NCI-H2171 (cell line): ENCODE results near the gene TEX11.
"Not testable (repeated sequence)": the region's sequence is repeated elsewhere in the genome, so short reads cannot be mapped to it uniquely, and the experiment has no call there.

Experiments
- DNase-seq: peaks from one replicate; lab custom pipeline; 2025; lab: John Stamatoyannopoulos, UW

TEX11 gene

DNA sequence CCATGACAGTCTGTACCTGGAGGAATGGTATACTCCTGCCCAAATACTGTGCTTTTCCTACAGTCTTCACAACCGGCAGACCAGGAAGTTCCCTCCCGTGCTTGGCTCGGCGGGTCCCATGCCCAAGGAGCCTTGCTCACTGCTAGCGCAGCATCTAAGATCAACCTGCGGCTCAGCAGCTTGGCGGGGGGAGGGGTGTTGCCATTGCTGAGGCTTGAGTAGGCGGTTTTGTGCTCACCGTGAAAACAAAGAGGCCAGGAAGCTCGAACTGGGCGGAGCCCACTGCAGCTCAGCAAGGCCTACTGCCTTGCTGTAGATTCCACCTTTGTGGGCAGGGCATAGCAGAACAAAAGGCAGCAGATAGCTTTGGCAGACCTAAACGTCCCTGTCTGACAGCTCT is 152.7 kb downstream of the TEX11 start:
- DNase-seq, result no peak

DNA sequence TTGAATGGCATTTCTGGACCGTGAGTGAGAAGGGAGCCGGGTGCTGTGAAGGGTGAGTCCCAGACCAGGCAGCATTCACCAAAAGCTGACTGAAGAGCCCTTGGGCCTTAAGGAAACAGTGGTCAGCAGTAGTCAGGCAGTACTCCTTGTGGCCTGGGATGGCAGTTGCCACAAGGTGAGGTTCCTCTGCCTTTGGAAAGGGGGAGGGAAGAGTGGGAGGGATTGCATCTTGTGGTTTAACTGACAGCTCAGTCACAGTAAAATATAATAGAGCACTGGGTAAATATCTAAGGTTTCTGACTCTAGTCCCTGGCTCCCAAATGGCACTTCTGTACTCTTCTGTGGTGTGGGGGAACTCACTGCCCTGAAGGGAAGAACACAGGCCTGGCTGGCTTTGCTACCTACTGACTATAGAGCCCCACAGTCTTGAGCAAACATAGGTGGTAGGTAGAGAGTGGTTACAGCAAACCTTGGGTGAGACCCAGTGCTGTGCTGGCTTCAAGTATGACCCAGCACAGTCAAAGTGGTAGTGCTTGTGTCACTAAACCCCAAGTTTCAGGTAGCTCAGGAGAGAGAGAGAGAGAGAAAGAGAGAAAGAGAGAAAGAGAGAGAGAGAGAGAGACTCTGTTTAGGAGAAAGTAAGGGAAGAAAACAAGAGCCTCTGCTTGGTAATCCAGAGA is 154.2 kb downstream of the TEX11 start:
- no peak for DNase-seq

DNA sequence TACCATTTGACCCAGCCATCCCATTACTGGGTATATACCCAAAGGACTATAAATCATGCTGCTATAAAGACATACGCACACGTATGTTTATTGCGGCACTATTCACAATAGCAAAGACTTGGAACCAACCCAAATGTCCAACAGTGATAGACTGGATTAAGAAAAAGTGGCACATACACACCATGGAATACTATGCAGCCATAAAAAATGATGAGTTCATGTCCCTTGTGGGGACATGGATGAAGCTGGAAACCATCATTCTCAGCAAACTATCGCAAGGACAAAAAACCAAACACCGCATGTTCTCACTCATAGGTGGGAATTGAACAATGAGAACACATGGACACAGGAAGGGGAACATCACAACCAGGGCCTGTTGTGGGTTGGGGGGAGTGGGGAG is 174.7 kb downstream of the TEX11 start:
- DNase-seq, result not testable (repeated sequence)

DNA sequence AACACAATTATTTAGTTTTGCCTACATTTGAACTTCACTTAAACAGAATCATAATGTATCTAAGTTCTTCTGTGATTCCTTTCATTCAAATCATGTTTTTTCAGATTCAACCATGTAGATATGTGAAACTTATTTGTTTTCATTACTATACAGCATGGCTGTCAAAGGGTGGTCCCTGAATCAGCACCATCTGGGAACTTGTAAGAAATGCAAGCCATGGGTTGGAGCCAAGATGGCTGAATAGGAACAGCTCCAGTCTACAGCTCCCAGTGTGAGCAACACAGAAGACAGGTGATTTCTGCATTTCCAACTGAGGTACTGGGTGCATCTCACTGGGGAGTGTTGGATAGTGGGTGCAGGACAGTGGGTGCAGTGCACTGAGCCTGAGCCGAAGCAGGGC is 180.6 kb downstream of the TEX11 start:
- peak; percentile 0 for DNase-seq

DNA sequence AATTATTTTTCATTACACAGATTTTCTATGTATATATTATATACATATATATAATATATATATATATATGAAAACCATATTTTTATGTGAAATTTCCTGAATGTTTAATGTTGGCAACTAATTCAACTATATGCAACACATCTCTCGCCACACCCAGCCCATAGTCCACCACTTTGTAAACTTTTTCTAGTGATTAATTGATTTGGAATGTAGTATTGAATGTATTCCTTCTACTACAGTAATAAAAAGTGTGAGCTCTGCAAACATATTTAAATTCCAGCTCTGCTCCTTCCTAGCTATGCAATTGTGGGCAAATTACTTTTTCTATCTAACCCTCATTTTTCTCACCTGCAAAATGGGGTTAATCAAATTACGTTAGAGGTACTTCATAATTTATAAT is 187.8 kb downstream of the TEX11 start:
- DNase-seq, result no peak

DNA sequence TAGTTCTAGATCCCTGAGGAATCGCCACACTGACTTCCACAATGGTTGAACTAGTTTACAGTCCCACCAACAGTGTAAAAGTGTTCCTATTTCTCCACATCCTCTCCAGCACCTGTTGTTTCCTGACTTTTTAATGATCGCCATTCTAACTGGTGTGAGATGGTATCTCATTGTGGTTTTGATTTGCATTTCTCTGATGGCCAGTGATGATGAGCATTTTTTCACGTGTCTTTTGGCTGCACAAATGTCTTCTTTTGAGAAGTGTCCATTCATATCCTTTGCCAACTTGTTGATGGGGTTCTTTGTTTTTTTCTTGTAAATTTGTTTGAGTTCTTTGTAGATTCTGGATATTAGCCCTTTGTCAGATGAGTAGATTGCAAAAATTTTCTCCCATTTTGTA is 197.2 kb downstream of the TEX11 start:
- DNase-seq, result not testable (repeated sequence)

DNA sequence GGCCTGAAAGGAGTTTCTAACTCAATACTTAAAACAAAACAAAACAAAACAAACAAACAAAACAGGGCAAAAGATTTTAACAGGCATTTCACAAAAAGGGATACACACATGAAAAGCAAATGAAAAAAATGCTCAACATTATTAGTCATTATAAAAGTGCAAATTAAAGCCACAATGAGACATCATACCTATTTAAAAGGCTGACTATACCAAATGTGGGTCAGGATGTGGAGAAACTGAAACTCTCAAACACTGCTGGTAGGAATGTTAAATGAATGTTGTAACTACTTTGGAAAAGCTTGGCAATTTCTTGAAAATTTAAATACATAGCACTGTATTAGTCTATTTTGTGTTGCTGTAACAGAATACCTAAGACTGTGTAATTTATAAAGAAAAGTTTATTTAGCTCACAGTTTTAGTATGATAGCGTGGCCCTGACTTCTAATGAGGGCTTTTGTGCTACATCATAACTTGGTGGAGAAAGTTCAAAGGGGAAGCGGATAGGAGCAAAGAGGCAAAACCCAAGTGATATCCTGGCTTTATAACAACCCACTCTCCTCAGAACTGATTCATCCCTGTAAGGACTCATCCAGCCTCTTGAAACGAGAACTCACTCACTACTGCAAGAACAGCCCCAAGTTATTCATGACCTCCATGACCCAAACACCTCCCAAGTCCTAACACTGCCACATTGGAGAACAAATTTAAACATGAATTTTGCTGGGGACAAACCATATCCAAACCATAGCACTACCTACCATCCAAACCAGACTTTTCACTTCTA is 214.0 kb downstream of the TEX11 start:
- DNase-seq, result no peak

DNA sequence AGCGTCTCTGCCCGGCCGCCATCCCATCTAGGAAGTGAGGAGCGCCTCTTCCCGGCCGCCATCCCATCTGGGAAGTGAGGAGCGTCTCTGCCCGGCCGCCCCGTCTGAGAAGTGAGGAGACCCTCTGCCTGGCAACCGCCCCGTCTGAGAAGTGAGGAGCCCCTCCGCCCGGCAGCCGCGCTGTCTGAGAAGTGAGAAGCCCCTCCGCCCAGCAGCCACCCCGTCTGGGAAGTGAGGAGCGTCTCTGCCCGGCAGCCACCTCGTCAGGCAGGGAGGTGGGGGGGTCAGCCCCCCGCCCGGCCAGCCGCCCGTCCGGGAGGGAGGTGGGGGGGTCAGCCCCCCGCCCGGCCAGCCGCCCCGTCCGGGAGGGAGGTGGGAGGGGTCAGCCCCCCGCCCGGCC is 229.1 kb downstream of the TEX11 start:
- not testable (repeated sequence) for DNase-seq

DNA sequence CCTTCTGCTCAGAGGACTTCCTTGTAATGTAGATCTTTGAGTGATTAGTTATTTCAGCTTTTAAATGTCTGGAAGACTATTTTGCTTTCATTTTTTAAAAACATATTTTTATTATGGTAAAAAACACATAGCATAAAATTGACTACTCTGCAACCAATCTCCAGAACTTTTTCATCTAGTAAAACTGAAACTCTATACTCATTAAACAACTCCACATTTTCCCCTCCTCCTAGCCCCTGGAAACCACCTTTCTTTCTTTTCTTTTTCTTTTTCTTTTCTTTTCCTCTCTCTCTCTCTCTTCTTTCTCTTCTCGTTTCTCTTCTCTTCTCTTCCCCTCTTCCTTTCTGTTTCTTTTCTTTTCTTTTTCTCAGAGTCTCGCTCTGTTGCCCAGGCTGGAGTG is 233.2 kb downstream of the TEX11 start:
- no peak for DNase-seq

DNA sequence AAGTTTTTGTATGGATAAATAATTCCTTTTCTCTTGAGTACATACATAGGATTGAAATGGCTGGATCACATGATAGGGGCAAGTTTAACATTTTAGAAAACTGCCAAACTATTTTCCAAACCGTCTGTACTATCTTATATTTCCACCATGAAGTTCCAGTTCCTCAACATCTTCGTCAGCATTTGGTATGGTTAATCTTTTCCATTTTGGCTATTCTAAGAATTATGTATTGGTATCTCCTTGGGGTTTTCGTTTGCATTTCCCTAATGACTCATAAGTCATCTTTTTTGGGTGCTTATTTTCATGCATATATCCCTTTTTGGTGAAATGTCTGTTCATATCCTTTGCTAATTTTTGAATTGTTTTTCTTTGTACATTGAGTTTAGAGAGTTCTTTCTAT is 236.2 kb downstream of the TEX11 start:
- no peak for DNase-seq

DNA sequence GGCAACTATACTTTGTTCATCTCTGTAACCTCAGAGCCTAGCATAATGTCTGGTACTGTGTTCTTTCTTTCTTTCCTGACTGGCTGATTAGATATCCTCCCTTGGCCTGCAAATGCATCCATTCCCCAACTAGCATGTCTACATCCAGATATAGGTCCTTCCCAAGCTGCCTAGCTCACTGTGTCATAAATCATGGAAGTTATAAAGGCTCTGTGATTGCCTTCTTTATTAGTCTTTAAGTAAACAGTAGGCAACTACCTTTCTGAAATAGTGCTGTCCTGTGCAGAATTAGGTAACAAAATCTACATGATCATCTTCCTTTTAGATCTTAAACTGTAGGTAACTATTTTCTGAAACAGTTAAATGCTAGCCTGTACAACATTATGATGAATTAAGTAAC is 239.4 kb downstream of the TEX11 start:
- no peak for DNase-seq

DNA sequence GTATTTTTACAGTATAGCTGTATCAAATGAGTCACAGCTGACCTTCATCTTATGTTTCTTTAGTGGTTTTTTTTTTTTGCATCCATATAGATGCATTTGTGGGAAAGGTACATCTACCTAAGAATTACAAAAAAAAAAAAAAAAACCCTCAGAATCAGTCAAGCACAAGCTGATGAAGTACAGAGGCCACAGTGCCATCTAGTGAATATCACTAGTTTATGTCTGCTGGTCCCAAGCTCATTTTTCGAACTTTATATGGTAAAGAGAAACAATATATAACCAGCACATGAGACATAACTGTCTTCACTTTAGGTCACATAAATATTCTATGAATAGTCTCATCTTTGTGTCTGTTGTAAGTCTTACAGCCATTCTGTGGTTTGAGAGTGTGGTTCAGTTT is 243.8 kb downstream of the TEX11 start:
- DNase-seq, result peak; percentile 6

DNA sequence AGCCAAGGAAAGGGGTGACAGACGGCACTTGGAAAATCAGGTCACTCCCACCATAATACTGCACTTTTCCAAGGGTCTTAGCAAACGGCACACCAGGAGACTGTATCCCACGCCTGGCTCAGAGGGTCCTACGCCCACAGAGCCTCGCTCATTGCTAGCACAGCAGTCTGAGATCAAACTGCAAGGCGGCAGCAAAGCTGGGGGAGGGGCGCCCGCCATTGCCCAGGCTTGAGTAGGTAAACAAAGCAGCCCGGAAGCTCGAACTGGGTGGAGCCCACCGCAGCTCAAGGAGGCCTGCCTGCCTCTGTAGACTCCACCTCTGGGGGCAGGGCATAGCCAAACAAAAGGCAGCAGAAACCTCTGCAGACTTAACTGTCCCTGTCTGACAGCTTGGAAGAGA is 247.4 kb downstream of the TEX11 start:
- not testable (repeated sequence) for DNase-seq

DNA sequence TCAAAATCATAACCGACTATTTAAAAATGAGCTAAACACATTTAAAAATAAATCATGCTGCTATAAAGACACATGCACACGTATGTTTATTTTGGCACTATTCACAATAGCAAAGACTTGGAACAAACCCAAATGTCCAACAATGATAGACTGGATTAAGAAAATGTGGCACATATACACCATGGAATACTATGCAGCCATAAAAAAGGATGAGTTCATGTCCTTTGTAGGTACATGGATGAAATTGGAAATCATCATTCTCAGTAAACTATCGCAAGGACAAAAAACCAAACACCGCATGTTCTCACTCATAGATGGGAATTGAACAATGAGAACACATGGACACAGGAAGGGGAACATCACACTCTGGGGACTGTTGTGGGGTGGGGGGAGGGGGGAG is 251.0 kb downstream of the TEX11 start:
- not testable (repeated sequence) for DNase-seq

DNA sequence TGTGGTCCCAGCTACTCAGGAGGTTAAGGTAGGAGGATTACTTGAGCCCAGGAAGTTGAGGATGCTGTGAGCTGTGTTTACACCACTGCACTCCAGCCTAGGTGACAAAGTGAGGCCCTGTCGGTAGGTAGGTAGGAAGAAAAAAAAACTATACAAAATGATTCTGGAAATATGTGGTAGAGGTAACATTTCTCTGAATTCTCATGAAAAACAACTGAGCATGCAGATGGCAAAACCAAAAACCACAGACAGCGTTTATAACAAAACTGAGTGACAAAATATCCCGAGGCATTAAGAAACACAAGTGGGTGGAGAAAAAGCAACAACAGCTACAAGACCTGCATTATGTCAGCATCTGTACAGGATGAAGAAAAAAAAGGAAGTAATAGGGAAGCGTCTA is 252.2 kb downstream of the TEX11 start:
- no peak for DNase-seq

DNA sequence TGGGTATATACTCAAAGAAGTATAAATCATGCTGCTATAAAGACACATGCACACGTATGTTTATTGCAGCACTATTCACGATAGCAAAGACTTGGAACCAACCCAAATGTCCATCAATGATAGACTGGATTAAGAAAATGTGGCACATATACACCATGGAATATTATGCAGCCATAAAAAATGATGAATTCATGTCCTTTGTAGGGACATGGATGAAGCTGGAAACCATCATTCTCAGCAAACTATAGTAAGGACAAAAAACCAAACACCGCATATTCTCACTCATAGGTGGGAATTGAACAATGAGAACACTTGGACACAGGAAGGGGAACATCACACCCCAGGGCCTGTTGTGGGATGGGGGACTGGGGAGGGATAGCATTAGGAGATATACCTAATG is 260.6 kb downstream of the TEX11 start:
- not testable (repeated sequence) for DNase-seq

DNA sequence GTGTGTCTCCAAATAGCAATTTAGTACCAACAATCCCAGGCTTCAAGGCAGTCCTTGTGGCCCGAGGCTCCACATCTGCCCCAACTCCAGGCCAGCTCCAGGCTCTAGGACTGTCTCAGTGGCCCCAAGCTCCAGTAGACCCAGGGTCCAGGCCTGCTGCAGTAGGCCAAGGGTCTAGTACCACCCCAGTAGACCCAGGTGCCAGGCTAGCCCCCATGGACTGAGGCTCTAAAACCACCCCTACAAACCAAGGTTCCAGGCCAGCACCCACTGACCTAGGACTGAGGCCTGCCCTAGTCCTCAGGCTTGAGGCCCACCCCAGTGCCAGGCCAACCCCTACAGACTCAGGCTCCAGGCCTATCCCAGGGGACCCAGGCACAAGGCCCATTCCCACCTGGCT is 272.3 kb downstream of the TEX11 start:
- no peak for DNase-seq

DNA sequence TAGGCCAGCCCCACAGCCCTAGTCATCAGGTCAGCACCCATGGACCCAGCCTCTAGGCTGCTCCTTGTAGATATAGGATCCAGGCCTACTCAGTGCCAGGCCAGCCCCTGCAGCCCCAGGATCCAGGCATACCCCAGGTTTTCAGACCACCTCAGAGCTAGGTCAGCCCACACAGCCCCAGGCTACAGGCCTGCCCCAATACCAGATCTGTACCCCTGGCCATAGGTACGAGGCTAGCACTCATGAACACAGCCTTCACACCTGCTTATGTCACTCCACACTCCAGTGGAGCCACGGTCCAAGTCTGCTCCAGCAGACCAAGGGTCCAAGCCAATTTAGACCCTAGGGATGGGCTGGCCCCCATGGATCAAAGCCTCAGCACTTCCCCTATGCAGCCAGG is 272.8 kb downstream of the TEX11 start:
- no peak for DNase-seq

DNA sequence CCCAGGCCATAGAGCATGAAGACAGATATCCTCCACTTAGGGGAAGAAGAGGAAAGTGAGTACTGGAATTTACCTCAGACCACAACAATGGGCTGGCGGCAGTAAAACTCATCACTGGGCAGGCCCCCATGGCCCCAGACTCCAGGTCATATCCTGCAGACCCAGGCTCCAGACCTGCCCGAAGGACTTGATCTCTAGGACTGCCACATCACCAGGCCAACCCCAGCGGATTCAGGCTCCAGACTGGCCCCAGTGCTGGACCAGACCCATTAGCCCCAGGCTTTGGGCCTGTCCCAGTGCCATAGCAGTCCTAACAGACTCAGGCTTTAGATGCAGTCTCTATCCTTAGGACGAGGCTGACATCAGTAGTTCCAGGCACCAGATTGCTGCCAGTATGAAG is 273.3 kb downstream of the TEX11 start:
- no peak for DNase-seq

DNA sequence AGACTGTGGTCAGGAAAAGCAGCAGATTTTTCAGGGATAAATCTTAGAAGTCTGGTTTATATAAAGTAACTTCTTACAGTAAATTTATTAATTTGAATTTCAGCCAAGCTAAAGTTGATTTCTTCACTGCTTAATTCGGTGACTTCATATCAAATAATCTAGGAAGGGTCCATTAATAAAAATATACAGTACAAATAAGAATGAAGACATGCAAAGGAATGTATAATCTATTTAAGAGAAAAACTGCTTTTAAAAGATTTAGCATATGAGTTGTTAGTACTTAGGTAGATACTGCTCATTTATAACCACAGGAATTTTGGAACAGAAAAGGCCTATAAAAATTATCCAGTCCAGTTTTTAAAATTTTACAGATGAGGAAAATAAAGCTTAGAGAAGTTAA is 286.8 kb downstream of the TEX11 start:
- DNase-seq, result no peak

DNA sequence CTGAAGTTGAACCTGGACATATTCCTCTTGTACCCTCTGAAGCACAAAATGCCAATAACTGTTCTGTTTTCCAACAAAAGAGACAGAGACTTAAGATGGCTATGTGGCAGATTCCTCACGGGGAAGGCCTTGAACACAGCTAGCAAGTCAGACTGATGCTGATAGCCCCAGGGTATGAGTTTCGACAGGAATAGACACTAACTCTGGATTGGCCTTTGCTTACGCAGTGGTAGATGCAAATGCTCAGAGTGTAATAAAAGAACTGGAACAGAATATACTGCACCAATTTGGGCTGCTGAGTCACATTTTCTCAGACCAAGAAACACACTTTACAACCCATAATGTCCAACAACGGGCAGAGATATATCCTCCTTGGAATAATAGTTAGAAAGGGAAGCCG is 290.0 kb downstream of the TEX11 start:
- DNase-seq, result no peak

DNA sequence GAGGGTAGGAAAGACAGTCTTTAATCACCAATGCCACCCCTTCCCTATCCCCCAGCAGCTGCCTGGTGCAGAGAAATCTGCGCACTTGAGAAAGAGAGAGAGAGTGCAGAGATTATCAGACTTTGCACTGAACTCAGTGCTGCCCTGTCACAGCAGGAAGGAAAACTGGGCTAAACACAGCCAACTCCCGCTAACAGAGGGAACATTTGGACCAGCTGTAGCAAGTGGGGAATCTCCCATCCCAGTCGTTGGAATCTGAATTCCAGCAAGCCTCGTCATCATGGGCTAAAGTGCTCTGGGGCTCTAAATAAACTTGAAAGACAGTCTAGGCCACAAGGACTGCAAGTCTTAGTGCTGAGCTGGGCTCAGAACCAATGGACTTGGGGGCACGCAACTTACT is 295.2 kb downstream of the TEX11 start:
- no peak for DNase-seq

DNA sequence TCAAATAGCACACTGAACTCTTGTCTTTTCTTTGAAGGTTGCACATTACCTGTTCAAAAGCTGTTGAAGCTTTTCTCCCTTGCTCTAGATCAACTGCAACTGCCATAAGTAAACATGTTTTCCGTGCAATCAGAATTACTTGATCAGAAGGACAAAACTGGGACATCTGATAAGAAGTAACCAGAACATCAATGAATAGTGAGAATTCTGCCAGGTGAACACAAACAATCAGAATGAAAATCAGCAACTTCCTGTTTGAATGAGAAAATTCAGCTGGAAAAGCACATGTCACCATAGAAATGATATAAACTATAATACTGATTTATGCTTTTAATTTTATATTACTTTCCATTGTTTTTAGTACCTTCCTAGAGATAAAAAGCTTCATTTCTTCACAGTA is 303.2 kb downstream of the TEX11 start:
- DNase-seq, result no peak

DNA sequence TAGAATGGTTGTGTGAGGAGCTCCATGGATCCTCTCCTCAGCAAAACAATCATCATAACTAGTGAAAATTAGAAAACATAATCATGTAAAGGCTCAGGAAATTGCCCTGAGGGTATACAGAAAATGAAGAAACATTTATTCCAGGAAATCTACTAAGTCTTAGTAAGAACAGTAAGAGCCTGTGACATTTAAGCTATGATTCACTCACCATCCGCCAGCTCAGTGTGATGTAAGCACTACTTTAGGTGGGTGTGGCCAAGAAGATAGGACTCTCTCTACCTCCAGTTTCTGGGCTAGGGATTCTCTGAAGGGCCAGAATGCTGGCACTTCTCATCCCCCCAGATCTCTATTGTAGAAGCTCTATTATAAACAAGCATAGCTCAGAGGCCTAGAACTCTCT is 316.4 kb downstream of the TEX11 start:
- no peak for DNase-seq
